ENCODE results near the gene ZNF3.

Gene ZNF3

GRCh38 chr7:100063376-100063775, 18.1 kb downstream of the ZNF3 start:
- Histone ChIP-seq H3K79me2 (ENCODE audit: control insufficient read depth, low read length) (no peaks in the 10 kb centered on the region), H3K9me3 (ENCODE audit: control insufficient read depth, insufficient read depth, low read length) (no peaks in the 10 kb centered on the region), H3K9me2 (replicated peaks; ENCODE audit: control insufficient read depth, low read length) (no peaks in the 10 kb centered on the region), H4K20me1 (ENCODE audit: control insufficient read depth, insufficient read depth, low read depth, low read length) (no peaks in the 10 kb centered on the region), H3K27ac (ENCODE audit: low read depth, low read length) (no peak overlapping the region), H3K4me1 (ENCODE audit: control insufficient read depth, low read length) (peaks cover 11% of the 10 kb centered on the region), H3K4me3 (ENCODE audit: low read length) (no peak overlapping the region), H3F3A (ENCODE audit: control insufficient read depth, insufficient read depth) (no peaks in the 10 kb centered on the region), H3K27me3 (ENCODE audit: control insufficient read depth, low read length) (no peaks in the 10 kb centered on the region), H3K36me3 (ENCODE audit: control insufficient read depth, low read length) (peaks cover 17% of the 10 kb centered on the region), H3K4me2 (ENCODE audit: low read length) (no peak overlapping the region)
- TF ChIP-seq CTCF (IDR thresholded peaks at IDR 0.05; ENCODE audit: low read depth, low read length, poor library complexity, severe bottlenecking) (no peak), EZH2phosphoT487 (IDR thresholded peaks at IDR 0.05; ENCODE audit: borderline replicate concordance, low read length) (no peak)

GRCh38 chr7:100061518-100062193, 19.9 kb downstream of the ZNF3 start:
- no peak overlapping the region for H3K4me2 ChIP-seq (ENCODE audit: low read length)
- peaks cover 11% of the 10 kb centered on the region for H3K4me1 ChIP-seq (ENCODE audit: control insufficient read depth, low read length)
- H3K79me2 ChIP-seq (ENCODE audit: control insufficient read depth, low read length) = no peaks in the 10 kb centered on the region
- H3K36me3 ChIP-seq (ENCODE audit: control insufficient read depth, low read length) = peaks cover 17% of the 10 kb centered on the region
- no peak overlapping the region for H3K4me3 ChIP-seq (ENCODE audit: low read length)
- TF ChIP-seq CTCF (IDR thresholded peaks at IDR 0.05; ENCODE audit: low read depth, low read length, poor library complexity, severe bottlenecking) (no peak), EZH2phosphoT487 (IDR thresholded peaks at IDR 0.05; ENCODE audit: borderline replicate concordance, low read length) (no peak)
- no peak overlapping the region for H3K27ac ChIP-seq (ENCODE audit: low read depth, low read length)
- no peaks in the 10 kb centered on the region for H3K9me3 ChIP-seq (ENCODE audit: control insufficient read depth, insufficient read depth, low read length)
- no peaks in the 10 kb centered on the region for H4K20me1 ChIP-seq (ENCODE audit: control insufficient read depth, insufficient read depth, low read depth, low read length)
- no peaks in the 10 kb centered on the region for H3K9me2 ChIP-seq (replicated peaks; ENCODE audit: control insufficient read depth, low read length)
- no peaks in the 10 kb centered on the region for H3F3A ChIP-seq (ENCODE audit: control insufficient read depth, insufficient read depth)
- no peaks in the 10 kb centered on the region for H3K27me3 ChIP-seq (ENCODE audit: control insufficient read depth, low read length)

GRCh38 chr7:100059251-100059739, 22.2 kb downstream of the ZNF3 start:
- Histone ChIP-seq H3K9me3 (ENCODE audit: control insufficient read depth, insufficient read depth, low read length) (no peaks in the 10 kb centered on the region), H3K36me3 (ENCODE audit: control insufficient read depth, low read length) (peaks cover 10% of the 10 kb centered on the region), H3K4me3 (ENCODE audit: low read length) (no peak overlapping the region), H3K27me3 (ENCODE audit: control insufficient read depth, low read length) (no peaks in the 10 kb centered on the region), H4K20me1 (ENCODE audit: control insufficient read depth, insufficient read depth, low read depth, low read length) (no peaks in the 10 kb centered on the region), H3K4me2 (ENCODE audit: low read length) (peak overlapping the region; percentile 31), H3K9me2 (replicated peaks; ENCODE audit: control insufficient read depth, low read length) (no peaks in the 10 kb centered on the region), H3K27ac (ENCODE audit: low read depth, low read length) (no peak overlapping the region), H3K79me2 (ENCODE audit: control insufficient read depth, low read length) (no peaks in the 10 kb centered on the region), H3K4me1 (ENCODE audit: control insufficient read depth, low read length) (peaks cover 11% of the 10 kb centered on the region), H3F3A (ENCODE audit: control insufficient read depth, insufficient read depth) (no peaks in the 10 kb centered on the region)
- TF ChIP-seq CTCF (IDR thresholded peaks at IDR 0.05; ENCODE audit: low read depth, low read length, poor library complexity, severe bottlenecking) = no peak
- no peak for TF ChIP-seq EZH2phosphoT487 (IDR thresholded peaks at IDR 0.05; ENCODE audit: borderline replicate concordance, low read length)
